Measurements from ENCODE around the gene ZFYVE28.

- no peak for TF ChIP-seq TAF1 (IDR thresholded peaks at IDR 0.05; ENCODE audit: low read depth, low read length)
- TF ChIP-seq POLR2A (IDR thresholded peaks at IDR 0.05; ENCODE audit: low read depth, low read length): no peak
These were observed 20.6 kb upstream of the ZFYVE28 start for GRCh38 chr4:2438822-2439718.
